WTC11 (cell line): ENCODE measurements around the gene VEGFD. TPM values are rescaled to one million over a fixed set of nuclear protein-coding genes. Genes with fewer than 3 reads are reported as not detected.

Experiments
- ATAC-seq: fragments of 200-7000 bp; cut with Tn5 transposase; 2 replicates; pipeline ENCODE4 v1.10.0; 2021; ENCODE audit warnings: mild to moderate bottlenecking, moderate library complexity
- CTCF ChIA-PET: fragments of 300-600 bp; sonication (Branson Sonifier 250); formaldehyde crosslinking; loops from one replicate; lab custom pipeline; 2021; ENCODE audit warnings: antibody characterized with exemption; lab: Charles Lee
- POLR2A ChIA-PET: fragments of 350-600 bp; sonication (Branson Sonifier 250); formaldehyde crosslinking; loops from one replicate; lab custom pipeline; 2021; ENCODE audit warnings: antibody characterized with exemption; lab: Charles Lee
- DNase-seq: peaks from one replicate; pipeline ENCODE4 v3.0.0; 2021; ENCODE audit warnings: low spot score
- H3K27ac Mint-ChIP-seq: 2 replicates; pipeline ENCODE4 v1.8.0; 2021; ENCODE audit warnings: mixed read lengths
- H3K27me3 Mint-ChIP-seq: 2 replicates; pipeline ENCODE4 v1.8.0; 2021; ENCODE audit warnings: low read depth, mild to moderate bottlenecking, moderate library complexity, mixed read lengths
- H3K36me3 Mint-ChIP-seq: 2 replicates; pipeline ENCODE4 v1.8.0; 2021; ENCODE audit warnings: mixed read lengths
- H3K4me1 Mint-ChIP-seq: 2 replicates; pipeline ENCODE4 v1.8.0; 2022; ENCODE audit warnings: mixed read lengths
- H3K4me3 Mint-ChIP-seq: 2 replicates; pipeline ENCODE4 v1.8.0; 2021; ENCODE audit warnings: mild to moderate bottlenecking, moderate library complexity, mixed read lengths
- H3K9me3 Mint-ChIP-seq: 2 replicates; pipeline ENCODE4 v1.8.0; 2021; ENCODE audit warnings: mixed read lengths
- ATF1 ChIP-seq: sonication (generic); formaldehyde crosslinking; IDR thresholded peaks from 2 replicates; pipeline ENCODE4 v1.8.1; 2023; ENCODE audit warnings: mild to moderate bottlenecking, moderate library complexity, missing genetic modification reagents
- CBFB ChIP-seq: sonication (generic); formaldehyde crosslinking; IDR thresholded peaks from 2 replicates; pipeline ENCODE4 v1.8.1; 2022; ENCODE audit warnings: mild to moderate bottlenecking, low read depth, missing genetic modification reagents
- CREB1 ChIP-seq: sonication (generic); formaldehyde crosslinking; IDR thresholded peaks from 2 replicates; pipeline ENCODE4 v1.8.0; 2023; ENCODE audit warnings: mild to moderate bottlenecking, missing genetic modification reagents
- FOXK1 ChIP-seq: sonication (generic); formaldehyde crosslinking; IDR thresholded peaks from 2 replicates; pipeline ENCODE4 v1.8.0; 2022; ENCODE audit warnings: mild to moderate bottlenecking, moderate library complexity, missing genetic modification reagents
- GABPB1 ChIP-seq: sonication (generic); formaldehyde crosslinking; IDR thresholded peaks from 2 replicates; pipeline ENCODE4 v1.8.1; 2023; ENCODE audit warnings: mild to moderate bottlenecking, missing genetic modification reagents
- GRHL2 ChIP-seq: fragments of 250-450 bp; sonication (Bioruptor Pico); IDR thresholded peaks from 2 replicates; pipeline ENCODE4 v1.8.0; 2022; ENCODE audit warnings: mild to moderate bottlenecking, moderate library complexity; ENCODE audit not compliant: insufficient replicate concordance, severe bottlenecking
- HMGA2 ChIP-seq: fragments of 250-450 bp; sonication (Bioruptor Pico); IDR thresholded peaks from 2 replicates; pipeline ENCODE4 v1.4.0; 2021; ENCODE audit warnings: mild to moderate bottlenecking, moderate library complexity
- JAZF1 ChIP-seq: fragments of 250-450 bp; sonication (Bioruptor Pico); IDR thresholded peaks from 2 replicates; pipeline ENCODE4 v1.9.0; 2021; ENCODE audit warnings: moderate library complexity, mild to moderate bottlenecking, inconsistent platforms
- JUN ChIP-seq: sonication (generic); formaldehyde crosslinking; IDR thresholded peaks from 2 replicates; pipeline ENCODE4 v1.8.0; 2023; ENCODE audit warnings: mild to moderate bottlenecking, missing genetic modification reagents
- MYBL2 ChIP-seq: sonication (generic); formaldehyde crosslinking; IDR thresholded peaks from 2 replicates; pipeline ENCODE4 v1.8.1; 2023; ENCODE audit warnings: mild to moderate bottlenecking, moderate library complexity, missing genetic modification reagents
- NFYB ChIP-seq: sonication (generic); formaldehyde crosslinking; conservative IDR thresholded peaks from 2 replicates; pipeline ENCODE4 v1.8.0; 2022; ENCODE audit warnings: low read depth, missing genetic modification reagents
- NR2C2 ChIP-seq: sonication (generic); formaldehyde crosslinking; IDR thresholded peaks from 2 replicates; pipeline ENCODE4 v1.8.0; 2022; ENCODE audit warnings: mild to moderate bottlenecking, missing genetic modification reagents
- TEAD4 ChIP-seq: sonication (generic); formaldehyde crosslinking; IDR thresholded peaks from 2 replicates; pipeline ENCODE4 v1.8.0; 2022; ENCODE audit warnings: mild to moderate bottlenecking, missing genetic modification reagents
- ZNF138 ChIP-seq: sonication (generic); formaldehyde crosslinking; conservative IDR thresholded peaks from 2 replicates; pipeline ENCODE4 v1.8.1; 2022; ENCODE audit warnings: mild to moderate bottlenecking, moderate library complexity, missing genetic modification reagents
- ZNF219 ChIP-seq: sonication (generic); formaldehyde crosslinking; IDR thresholded peaks from 2 replicates; pipeline ENCODE4 v1.8.0; 2023; ENCODE audit warnings: missing genetic modification reagents, mild to moderate bottlenecking, borderline replicate concordance
- ZNF232 ChIP-seq: sonication (generic); formaldehyde crosslinking; IDR thresholded peaks from 2 replicates; pipeline ENCODE4 v1.8.0; 2022; ENCODE audit warnings: mild to moderate bottlenecking, missing genetic modification reagents
- ZNF263 ChIP-seq: sonication (generic); formaldehyde crosslinking; IDR thresholded peaks from 2 replicates; pipeline ENCODE4 v1.8.1; 2022; ENCODE audit warnings: low read depth, mild to moderate bottlenecking, moderate library complexity, missing genetic modification reagents
- total RNA-seq: library from RNA; stranded (reverse); gene quantifications from 3 replicates; pipeline ENCODE4 v1.2.3, GENCODE V29; 2021
- TF ChIP-seq, protein P1 (sequence below): sonication (generic); formaldehyde crosslinking; IDR thresholded peaks from 2 replicates; pipeline ENCODE4 v1.8.1; 2023; ENCODE audit warnings: mild to moderate bottlenecking, missing genetic modification reagents
- TF ChIP-seq, protein P2 (sequence below): fragments of 250-450 bp; sonication (Bioruptor Pico); IDR thresholded peaks from 2 replicates; pipeline ENCODE4 v1.8.0; 2021; ENCODE audit warnings: mild to moderate bottlenecking
- TF ChIP-seq, protein P3 (sequence below): fragments of 200-600 bp; IDR thresholded peaks from 2 replicates; pipeline ENCODE4 v1.8.0; 2022; ENCODE audit warnings: antibody characterized with exemption
- TF ChIP-seq, protein P4 (sequence below): fragments of 250-450 bp; sonication (Bioruptor Pico); conservative IDR thresholded peaks from 2 replicates; pipeline ENCODE4 v1.9.0; 2021; ENCODE audit warnings: mild to moderate bottlenecking
- TF ChIP-seq, protein P5 (sequence below): sonication (generic); formaldehyde crosslinking; IDR thresholded peaks from 2 replicates; pipeline ENCODE4 v1.8.1; 2022; ENCODE audit warnings: mild to moderate bottlenecking, missing genetic modification reagents, moderate library complexity, borderline replicate concordance
- TF ChIP-seq, protein P6 (sequence below): fragments of 250-450 bp; sonication (Bioruptor Pico); IDR thresholded peaks from 2 replicates; pipeline ENCODE4 v1.9.0; 2021; ENCODE audit warnings: moderate library complexity, mild to moderate bottlenecking, inconsistent platforms, borderline replicate concordance
- TF ChIP-seq, protein P7 (sequence below): sonication (generic); formaldehyde crosslinking; IDR thresholded peaks from 2 replicates; pipeline ENCODE4 v1.8.1; 2022; ENCODE audit warnings: missing genetic modification reagents, borderline replicate concordance
- TF ChIP-seq, protein P8 (sequence below): sonication (generic); formaldehyde crosslinking; IDR thresholded peaks from 2 replicates; pipeline ENCODE4 v1.8.0; 2022; ENCODE audit warnings: mild to moderate bottlenecking, missing genetic modification reagents

Gene VEGFD
- total RNA-seq, 1 experiment from 2014 or later, result not detected

DNA sequence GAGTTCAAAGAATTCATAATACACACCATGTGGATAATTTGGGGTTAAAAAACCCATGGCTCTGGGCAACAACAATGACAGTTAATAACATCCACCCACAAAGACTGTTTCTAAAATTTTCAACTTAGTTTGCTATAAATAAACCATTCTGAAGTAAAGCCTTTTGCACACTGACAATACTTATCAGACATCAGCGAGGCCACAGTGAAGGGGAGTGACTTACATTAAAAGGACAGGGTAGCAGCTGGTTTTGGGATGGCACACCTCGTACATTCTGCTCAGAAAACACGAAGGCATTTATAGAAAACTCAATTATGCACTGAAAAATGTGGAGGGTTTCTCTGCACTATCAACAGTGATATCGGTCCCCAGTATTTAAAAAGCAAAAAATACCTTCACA is 63.9 kb downstream of the VEGFD start (continued):
- TF ChIP-seq, protein P1, sequence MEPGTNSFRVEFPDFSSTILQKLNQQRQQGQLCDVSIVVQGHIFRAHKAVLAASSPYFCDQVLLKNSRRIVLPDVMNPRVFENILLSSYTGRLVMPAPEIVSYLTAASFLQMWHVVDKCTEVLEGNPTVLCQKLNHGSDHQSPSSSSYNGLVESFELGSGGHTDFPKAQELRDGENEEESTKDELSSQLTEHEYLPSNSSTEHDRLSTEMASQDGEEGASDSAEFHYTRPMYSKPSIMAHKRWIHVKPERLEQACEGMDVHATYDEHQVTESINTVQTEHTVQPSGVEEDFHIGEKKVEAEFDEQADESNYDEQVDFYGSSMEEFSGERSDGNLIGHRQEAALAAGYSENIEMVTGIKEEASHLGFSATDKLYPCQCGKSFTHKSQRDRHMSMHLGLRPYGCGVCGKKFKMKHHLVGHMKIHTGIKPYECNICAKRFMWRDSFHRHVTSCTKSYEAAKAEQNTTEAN, result no peak
- TF ChIP-seq ZNF138 (no peak), TEAD4 (CRISPR knock-in tag) (no peak), NFYB (CRISPR knock-in tag) (no peak), NR2C2 (CRISPR knock-in tag) (no peak), ZNF263 (CRISPR knock-in tag) (no peak), ZNF219 (no peak)
- TF ChIP-seq, protein P2, sequence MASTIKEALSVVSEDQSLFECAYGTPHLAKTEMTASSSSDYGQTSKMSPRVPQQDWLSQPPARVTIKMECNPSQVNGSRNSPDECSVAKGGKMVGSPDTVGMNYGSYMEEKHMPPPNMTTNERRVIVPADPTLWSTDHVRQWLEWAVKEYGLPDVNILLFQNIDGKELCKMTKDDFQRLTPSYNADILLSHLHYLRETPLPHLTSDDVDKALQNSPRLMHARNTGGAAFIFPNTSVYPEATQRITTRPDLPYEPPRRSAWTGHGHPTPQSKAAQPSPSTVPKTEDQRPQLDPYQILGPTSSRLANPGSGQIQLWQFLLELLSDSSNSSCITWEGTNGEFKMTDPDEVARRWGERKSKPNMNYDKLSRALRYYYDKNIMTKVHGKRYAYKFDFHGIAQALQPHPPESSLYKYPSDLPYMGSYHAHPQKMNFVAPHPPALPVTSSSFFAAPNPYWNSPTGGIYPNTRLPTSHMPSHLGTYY (CRISPR knock-in tag), result no peak

DNA sequence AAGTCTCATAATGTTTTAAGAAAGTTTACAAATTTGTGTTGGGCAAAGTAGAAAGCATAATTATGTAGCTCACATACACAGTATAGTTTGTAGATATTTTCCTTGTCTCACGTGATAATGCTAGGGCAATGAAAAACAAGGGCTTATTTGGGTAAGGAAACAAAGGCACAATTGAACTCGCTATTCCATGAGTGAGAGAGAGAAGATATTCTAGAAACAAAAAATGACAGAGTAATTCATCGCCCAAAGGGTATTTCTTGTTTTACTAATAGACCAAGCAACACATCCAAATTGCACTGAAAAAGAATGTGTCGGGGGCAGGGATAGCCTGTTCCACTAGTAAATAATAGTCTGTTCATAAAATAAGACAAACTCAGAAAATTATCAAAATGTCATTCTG is 65.1 kb downstream of the VEGFD start:
- Mint-ChIP-seq H3K9me3 (no peaks in the 10 kb centered on the region), H3K27ac (no peak overlapping the region), H3K36me3 (peaks cover 14% of the 10 kb centered on the region), H3K4me1 (no peaks in the 10 kb centered on the region), H3K4me3 (no peak overlapping the region), H3K27me3 (no peaks in the 10 kb centered on the region)
- DNase-seq (no peak), ATAC-seq (no peak)
- ChIA-PET CTCF (no interaction called here), POLR2A (no interaction called here)
- TF ChIP-seq MYBL2, result no peak
- TF ChIP-seq ATF1 (CRISPR knock-in tag), result no peak
- no peak for TF ChIP-seq JUN (CRISPR knock-in tag)
- no peak for TF ChIP-seq CREB1 (CRISPR knock-in tag)
- TF ChIP-seq, protein P3, sequence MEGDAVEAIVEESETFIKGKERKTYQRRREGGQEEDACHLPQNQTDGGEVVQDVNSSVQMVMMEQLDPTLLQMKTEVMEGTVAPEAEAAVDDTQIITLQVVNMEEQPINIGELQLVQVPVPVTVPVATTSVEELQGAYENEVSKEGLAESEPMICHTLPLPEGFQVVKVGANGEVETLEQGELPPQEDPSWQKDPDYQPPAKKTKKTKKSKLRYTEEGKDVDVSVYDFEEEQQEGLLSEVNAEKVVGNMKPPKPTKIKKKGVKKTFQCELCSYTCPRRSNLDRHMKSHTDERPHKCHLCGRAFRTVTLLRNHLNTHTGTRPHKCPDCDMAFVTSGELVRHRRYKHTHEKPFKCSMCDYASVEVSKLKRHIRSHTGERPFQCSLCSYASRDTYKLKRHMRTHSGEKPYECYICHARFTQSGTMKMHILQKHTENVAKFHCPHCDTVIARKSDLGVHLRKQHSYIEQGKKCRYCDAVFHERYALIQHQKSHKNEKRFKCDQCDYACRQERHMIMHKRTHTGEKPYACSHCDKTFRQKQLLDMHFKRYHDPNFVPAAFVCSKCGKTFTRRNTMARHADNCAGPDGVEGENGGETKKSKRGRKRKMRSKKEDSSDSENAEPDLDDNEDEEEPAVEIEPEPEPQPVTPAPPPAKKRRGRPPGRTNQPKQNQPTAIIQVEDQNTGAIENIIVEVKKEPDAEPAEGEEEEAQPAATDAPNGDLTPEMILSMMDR, result no peak
- no peak for TF ChIP-seq FOXK1 (CRISPR knock-in tag)

DNA sequence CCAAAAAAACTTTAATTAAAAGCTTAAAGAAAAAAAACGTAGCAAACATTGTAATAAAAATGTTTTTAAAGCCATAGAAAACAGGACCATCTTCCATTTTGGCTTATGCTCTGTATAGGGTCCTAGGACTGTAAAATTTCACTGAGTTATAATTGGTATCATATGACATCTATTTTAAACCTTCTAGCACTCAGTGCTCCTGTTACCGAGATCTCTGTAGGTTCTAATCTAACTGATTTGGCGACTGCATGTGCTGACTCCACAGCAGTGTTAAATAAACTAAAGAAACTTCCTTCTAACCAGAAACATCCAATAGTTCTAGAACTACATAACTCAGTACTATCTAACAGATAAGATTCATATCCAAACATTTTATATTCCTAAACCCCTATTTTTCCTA is 68.7 kb downstream of the VEGFD start, which contains the start of gene ASB11:
Gene ASB11, minus strand, starts transcription at position 132 of the 400 bp plus-strand sequence. Its CDS starts 35 bp downstream, at position 97.
- no peak for ATAC-seq
- DNase-seq, result no peak
- Mint-ChIP-seq H3K27ac (no peak within 1 kb of the TSS), H3K4me3 (no peak within 1 kb of the TSS), H3K36me3 (peaks cover 4% of the 10 kb centered on the region; the same call in 1 of the 2 replicates), H3K4me1 (no peaks in the 10 kb centered on the region), H3K27me3 (no peaks in the 10 kb centered on the region), H3K9me3 (no peaks in the 10 kb centered on the region)
- ChIA-PET CTCF (no interaction called here), POLR2A (no interaction called here)
- TF ChIP-seq, protein P4, sequence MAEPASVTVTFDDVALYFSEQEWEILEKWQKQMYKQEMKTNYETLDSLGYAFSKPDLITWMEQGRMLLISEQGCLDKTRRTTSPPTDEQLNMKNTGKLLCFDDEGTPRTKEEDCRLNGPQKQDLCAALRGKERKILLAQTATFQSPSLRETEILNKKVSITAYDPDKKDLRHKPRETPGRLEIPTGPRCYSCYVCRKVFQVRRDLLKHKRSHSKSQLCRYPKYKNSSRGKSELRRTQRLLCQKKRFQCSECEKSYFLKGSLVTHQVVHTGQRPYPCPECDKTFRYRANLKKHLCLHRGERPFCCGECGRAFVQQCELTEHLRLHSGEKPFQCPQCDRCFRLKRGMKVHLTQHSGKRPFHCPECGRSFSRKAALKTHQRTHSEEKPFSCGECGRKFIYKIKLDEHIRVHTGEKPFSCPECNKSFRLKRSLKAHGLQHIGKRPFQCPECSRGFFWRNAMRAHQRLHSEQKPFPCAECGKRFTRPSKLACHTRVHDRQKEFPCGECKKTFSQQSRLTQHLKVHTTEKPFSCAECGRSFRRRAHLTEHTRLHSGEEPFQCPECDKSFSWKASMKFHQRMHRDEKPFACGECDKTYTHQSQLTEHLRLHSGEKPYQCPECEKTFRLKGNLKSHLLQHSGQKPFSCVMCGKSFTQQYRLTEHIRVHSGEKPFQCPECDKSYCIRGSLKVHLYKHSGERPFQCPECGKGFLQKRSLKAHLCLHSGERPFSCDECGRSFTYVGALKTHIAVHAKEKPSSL (CRISPR knock-in tag), result no peak
- TF ChIP-seq JAZF1 (CRISPR knock-in tag) (no peak), TEAD4 (CRISPR knock-in tag) (no peak), CREB1 (CRISPR knock-in tag) (no peak), HMGA2 (CRISPR knock-in tag) (no peak), CBFB (CRISPR knock-in tag) (no peak), GABPB1 (CRISPR knock-in tag) (no peak), ZNF232 (CRISPR knock-in tag) (no peak), GRHL2 (CRISPR knock-in tag) (no peak)
- TF ChIP-seq, protein P5, sequence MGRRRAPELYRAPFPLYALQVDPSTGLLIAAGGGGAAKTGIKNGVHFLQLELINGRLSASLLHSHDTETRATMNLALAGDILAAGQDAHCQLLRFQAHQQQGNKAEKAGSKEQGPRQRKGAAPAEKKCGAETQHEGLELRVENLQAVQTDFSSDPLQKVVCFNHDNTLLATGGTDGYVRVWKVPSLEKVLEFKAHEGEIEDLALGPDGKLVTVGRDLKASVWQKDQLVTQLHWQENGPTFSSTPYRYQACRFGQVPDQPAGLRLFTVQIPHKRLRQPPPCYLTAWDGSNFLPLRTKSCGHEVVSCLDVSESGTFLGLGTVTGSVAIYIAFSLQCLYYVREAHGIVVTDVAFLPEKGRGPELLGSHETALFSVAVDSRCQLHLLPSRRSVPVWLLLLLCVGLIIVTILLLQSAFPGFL (CRISPR knock-in tag), result no peak
- TF ChIP-seq, protein P6, sequence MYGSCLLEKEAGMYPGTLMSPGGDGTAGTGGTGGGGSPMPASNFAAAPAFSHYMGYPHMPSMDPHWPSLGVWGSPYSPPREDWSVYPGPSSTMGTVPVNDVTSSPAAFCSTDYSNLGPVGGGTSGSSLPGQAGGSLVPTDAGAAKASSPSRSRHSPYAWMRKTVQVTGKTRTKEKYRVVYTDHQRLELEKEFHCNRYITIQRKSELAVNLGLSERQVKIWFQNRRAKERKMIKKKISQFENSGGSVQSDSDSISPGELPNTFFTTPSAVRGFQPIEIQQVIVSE (CRISPR knock-in tag), result no peak
- TF ChIP-seq, protein P7, sequence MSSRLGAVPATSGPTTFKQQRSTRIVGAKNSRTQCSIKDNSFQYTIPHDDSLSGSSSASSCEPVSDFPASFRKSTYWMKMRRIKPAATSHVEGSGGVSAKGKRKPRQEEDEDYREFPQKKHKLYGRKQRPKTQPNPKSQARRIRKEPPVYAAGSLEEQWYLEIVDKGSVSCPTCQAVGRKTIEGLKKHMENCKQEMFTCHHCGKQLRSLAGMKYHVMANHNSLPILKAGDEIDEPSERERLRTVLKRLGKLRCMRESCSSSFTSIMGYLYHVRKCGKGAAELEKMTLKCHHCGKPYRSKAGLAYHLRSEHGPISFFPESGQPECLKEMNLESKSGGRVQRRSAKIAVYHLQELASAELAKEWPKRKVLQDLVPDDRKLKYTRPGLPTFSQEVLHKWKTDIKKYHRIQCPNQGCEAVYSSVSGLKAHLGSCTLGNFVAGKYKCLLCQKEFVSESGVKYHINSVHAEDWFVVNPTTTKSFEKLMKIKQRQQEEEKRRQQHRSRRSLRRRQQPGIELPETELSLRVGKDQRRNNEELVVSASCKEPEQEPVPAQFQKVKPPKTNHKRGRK (CRISPR knock-in tag), result no peak
- TF ChIP-seq, protein P8, sequence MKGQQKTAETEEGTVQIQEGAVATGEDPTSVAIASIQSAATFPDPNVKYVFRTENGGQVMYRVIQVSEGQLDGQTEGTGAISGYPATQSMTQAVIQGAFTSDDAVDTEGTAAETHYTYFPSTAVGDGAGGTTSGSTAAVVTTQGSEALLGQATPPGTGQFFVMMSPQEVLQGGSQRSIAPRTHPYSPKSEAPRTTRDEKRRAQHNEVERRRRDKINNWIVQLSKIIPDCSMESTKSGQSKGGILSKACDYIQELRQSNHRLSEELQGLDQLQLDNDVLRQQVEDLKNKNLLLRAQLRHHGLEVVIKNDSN (CRISPR knock-in tag), result no peak
